ENCODE measurements around the gene TRIM39.

- TF ChIP-seq CTCF (IDR thresholded peaks at IDR 0.05) (no peak), POLR2A (IDR thresholded peaks at IDR 0.05) (no peak), POLR2AphosphoS5 (IDR thresholded peaks at IDR 0.05) (no peak)
These were observed 13.9 kb downstream of the TRIM39 start for GRCh38 chr6:30340589-30341054.
